ENCODE measurements around the gene ROBO1.
"Not testable (repeated sequence)": the region's sequence is repeated elsewhere in the genome, so short reads cannot be mapped to it uniquely, and the experiment has no call there.

Gene ROBO1

GRCh38 chr3:79767905-79768267, at the start of gene ROBO1:
Gene ROBO1 (minus strand): TSS chr3:79767998.
- no peak for DNase-seq (ENCODE audit: low read depth)

- no peak for DNase-seq (ENCODE audit: low read depth)
Measured at GRCh38 chr3:79817224-79817623, 49.4 kb upstream of the ROBO1 start.

GRCh38 chr3:79815478-79815877, 47.7 kb upstream of the ROBO1 start:
- no peak for DNase-seq (ENCODE audit: low read depth)

GRCh38 chr3:79810581-79810980, 42.8 kb upstream of the ROBO1 start:
- no peak for DNase-seq (ENCODE audit: low read depth)

- no peak for DNase-seq (ENCODE audit: low read depth)
Measured at GRCh38 chr3:79810092-79810491, 42.3 kb upstream of the ROBO1 start.

- no peak for DNase-seq (ENCODE audit: low read depth)
Measured at GRCh38 chr3:79809106-79809505, 41.3 kb upstream of the ROBO1 start.

GRCh38 chr3:79808515-79808914, 40.7 kb upstream of the ROBO1 start:
- DNase-seq (ENCODE audit: low read depth), result no peak

- not testable (repeated sequence) for DNase-seq (ENCODE audit: low read depth)
Measured at GRCh38 chr3:79790177-79790576, 22.4 kb upstream of the ROBO1 start.

GRCh38 chr3:79773291-79773690, 5.5 kb upstream of the ROBO1 start:
- DNase-seq (ENCODE audit: low read depth), result no peak

GRCh38 chr3:79769229-79769628, 1.4 kb upstream of the ROBO1 start:
- no peak for DNase-seq (ENCODE audit: low read depth)

- DNase-seq (ENCODE audit: low read depth), result peak; percentile 12
Measured at GRCh38 chr3:79767194-79767904, 449 bp downstream of the ROBO1 start.

- no peak for DNase-seq (ENCODE audit: low read depth)
Measured at GRCh38 chr3:79766496-79767193, 1.2 kb downstream of the ROBO1 start.

- DNase-seq (ENCODE audit: low read depth), result no peak
Measured at GRCh38 chr3:79765911-79766310, 1.9 kb downstream of the ROBO1 start.

GRCh38 chr3:79761441-79761840, 6.4 kb downstream of the ROBO1 start:
- no peak for DNase-seq (ENCODE audit: low read depth)

- DNase-seq (ENCODE audit: low read depth), result no peak
Measured at GRCh38 chr3:79751703-79752102, 16.1 kb downstream of the ROBO1 start.

- DNase-seq (ENCODE audit: low read depth), result no peak
Measured at GRCh38 chr3:79737530-79737929, 30.3 kb downstream of the ROBO1 start.

- DNase-seq (ENCODE audit: low read depth), result peak; percentile 36
Measured at GRCh38 chr3:79729096-79729495, 38.7 kb downstream of the ROBO1 start.

- no peak for DNase-seq (ENCODE audit: low read depth)
Measured at GRCh38 chr3:79726786-79727185, 41.0 kb downstream of the ROBO1 start.

- no peak for DNase-seq (ENCODE audit: low read depth)
Measured at GRCh38 chr3:79724206-79724605, 43.6 kb downstream of the ROBO1 start.

GRCh38 chr3:79690072-79690471, 77.7 kb downstream of the ROBO1 start:
- no peak for DNase-seq (ENCODE audit: low read depth)

- no peak for DNase-seq (ENCODE audit: low read depth)
Measured at GRCh38 chr3:79685108-79685507, 82.7 kb downstream of the ROBO1 start.

- no peak for DNase-seq (ENCODE audit: low read depth)
Measured at GRCh38 chr3:79684041-79684440, 83.8 kb downstream of the ROBO1 start.

GRCh38 chr3:79672731-79673130, 95.1 kb downstream of the ROBO1 start:
- DNase-seq (ENCODE audit: low read depth), result no peak

GRCh38 chr3:79672075-79672474, 95.7 kb downstream of the ROBO1 start:
- DNase-seq (ENCODE audit: low read depth), result no peak
